ENCODE results near the gene PARP1. TPM values are rescaled to one million over a fixed set of nuclear protein-coding genes. Genes with fewer than 3 reads are reported as not detected.
"Not testable (repeated sequence)": the region's sequence is repeated elsewhere in the genome, so short reads cannot be mapped to it uniquely, and the experiment has no call there.

The PARP1 gene
- total RNA-seq, 1 donor from 2014 or later = 18.4 TPM

DNA sequence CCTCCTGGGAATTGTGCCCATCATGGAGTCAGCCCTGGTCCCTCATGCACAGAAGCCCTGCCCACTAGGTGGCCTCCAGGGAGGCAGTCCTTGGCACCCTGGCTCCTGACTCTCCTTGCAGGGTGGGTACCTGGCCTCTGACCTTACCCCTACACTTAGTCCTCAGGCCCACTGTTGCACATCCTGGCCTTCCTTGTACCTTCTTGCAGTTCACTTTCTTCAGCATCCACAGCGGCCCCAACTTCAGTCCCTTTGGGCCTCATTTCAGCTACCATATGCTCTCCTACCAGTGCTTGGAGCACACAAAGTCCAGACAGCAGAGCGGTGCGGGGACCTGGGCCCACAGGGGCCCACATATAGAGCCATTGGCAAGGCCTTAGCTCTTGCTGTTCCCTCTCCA is 19.2 kb upstream of the PARP1 start:
- FAIRE-seq (no peak), DNase-seq (ENCODE audit: low read depth) (no peak)
- TF ChIP-seq CTCF (IDR thresholded peaks at IDR 0.05; ENCODE audit: insufficient read depth, low read length, severe bottlenecking) = no peak
- Histone ChIP-seq H3K4me3 (ENCODE audit: low read depth, low read length) (no peak overlapping the region), H3K27me3 (ENCODE audit: control insufficient read depth, insufficient read depth, low read length) (no peaks in the 10 kb centered on the region), H3K36me3 (ENCODE audit: control insufficient read depth, insufficient read depth, low read length) (no peaks in the 10 kb centered on the region)

DNA sequence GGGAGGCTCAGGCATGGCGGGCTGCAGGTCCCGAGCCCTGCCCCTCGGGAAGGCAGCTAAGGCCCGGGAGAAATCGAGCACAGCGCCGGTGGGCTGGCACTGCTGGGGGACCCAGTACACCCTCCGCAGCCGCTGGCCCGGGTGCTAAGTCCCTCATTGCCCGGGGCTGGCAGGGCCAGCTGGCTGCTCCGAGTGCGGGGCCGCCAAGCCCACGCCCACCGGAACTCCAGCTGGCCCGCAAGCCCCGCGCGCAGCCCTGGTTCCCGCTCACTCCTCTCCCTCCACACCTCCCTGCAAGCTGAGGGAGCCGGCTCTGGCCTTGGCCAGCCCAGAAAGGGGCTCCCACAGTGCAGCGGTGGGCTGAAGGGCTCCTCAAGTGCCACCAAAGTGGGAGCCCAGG is 18.5 kb upstream of the PARP1 start:
- not testable (repeated sequence) for FAIRE-seq; H3K27me3 ChIP-seq (ENCODE audit: control insufficient read depth, insufficient read depth, low read length); H3K4me3 ChIP-seq (ENCODE audit: low read depth, low read length); H3K36me3 ChIP-seq (ENCODE audit: control insufficient read depth, insufficient read depth, low read length); DNase-seq (ENCODE audit: low read depth)

DNA sequence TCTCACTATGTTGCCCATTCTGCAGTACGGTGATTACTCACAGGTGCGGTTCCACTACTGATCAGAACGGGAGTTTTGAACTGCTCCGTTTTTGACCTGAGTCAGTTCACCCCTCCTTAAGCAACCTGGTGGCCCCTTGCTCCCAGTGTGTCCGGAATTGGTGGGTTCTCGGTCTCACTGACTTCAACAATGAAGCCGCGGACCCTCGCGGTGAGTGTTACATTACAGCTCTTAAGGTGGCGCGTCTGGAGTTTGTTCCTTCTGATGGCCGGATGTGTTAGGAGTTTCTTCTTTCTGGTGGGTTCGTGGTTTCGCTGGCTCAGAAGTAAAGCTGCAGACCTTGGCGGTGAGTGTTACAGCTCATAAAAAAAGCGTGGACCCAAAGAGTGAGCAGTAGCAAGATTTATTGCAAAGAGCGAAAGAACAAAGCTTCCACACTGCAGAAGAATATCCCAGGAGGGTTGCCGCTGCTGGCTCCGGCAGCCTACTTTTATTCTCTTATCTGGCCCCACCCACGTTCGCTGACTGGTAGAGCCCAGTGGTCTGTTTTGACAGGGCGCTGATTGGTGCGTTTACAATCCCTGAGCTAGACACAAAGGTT is 17.6 kb upstream of the PARP1 start:
- no peak for TF ChIP-seq CTCF (IDR thresholded peaks at IDR 0.05; ENCODE audit: insufficient read depth, low read length, severe bottlenecking)
- no peak for FAIRE-seq

DNA sequence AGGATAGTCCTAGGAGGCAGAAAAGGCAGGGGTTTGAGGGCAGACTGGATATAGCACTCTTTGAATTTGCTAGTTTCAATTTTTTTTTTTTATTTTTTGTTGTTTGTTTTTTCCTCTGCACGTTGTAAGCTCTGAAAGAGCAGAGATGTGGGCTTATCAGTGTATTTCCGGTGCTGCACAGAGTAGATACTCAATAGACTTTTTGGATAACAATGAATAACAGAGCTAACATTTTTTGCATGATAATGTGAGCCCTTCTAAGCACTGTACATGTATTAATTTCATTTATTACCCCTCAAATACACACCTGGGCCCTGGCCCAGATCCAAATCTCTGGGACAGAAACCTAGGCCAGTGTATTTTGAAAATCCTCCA is 17.1 kb upstream of the PARP1 start:
- Histone ChIP-seq H3K4me3 (ENCODE audit: low read depth, low read length) (no peak overlapping the region), H3K36me3 (ENCODE audit: control insufficient read depth, insufficient read depth, low read length) (no peaks in the 10 kb centered on the region), H3K27me3 (ENCODE audit: control insufficient read depth, insufficient read depth, low read length) (no peaks in the 10 kb centered on the region)
- FAIRE-seq (no peak), DNase-seq (ENCODE audit: low read depth) (no peak)
- no peak for TF ChIP-seq CTCF (IDR thresholded peaks at IDR 0.05; ENCODE audit: insufficient read depth, low read length, severe bottlenecking)

More for the DNA sequence above, 17.6 kb upstream of the PARP1 start:
- no peak for DNase-seq (ENCODE audit: low read depth)
- Histone ChIP-seq H3K27me3 (ENCODE audit: control insufficient read depth, insufficient read depth, low read length) (no peaks in the 10 kb centered on the region), H3K4me3 (ENCODE audit: low read depth, low read length) (no peak overlapping the region), H3K36me3 (ENCODE audit: control insufficient read depth, insufficient read depth, low read length) (no peaks in the 10 kb centered on the region)

DNA sequence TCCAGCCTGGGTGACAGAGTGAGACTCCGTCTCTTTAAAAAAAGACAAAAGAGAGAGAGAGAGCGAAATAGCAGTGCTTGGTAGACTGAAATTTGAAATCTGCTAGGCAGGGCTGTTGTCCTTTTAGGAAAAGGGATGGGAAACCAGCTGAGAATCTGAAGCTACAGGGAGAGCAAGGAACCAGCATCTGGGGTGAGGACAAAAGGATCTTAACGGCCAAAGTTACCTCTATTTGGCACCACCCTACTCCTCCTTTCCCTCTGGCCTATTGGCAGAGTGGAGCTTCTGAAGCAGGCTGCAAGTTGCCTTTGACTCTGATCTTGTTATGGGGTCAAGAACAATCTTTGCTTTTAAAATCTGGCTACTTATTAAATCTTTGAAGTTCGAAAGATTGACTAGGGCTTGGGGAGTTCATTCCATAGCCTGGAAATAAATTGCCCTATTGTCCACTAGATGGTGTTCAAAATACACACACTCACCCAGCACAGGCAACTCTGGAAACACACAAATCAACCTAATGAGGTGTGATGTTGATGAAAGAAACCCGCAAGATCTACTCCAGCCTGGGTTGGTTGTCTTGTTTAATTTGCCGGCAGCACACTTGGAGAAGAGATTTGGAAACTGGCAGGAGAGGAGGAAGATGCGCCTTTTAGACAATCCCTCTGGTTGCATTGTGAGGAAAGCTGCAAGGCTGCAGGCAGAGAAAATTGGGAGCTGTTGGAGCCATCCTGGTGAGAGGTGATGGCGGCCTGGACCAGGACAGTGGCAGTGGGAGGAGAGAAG is 16.5 kb upstream of the PARP1 start:
- DNase-seq (ENCODE audit: low read depth) = peak; percentile 63
- H3K36me3 ChIP-seq (ENCODE audit: control insufficient read depth, insufficient read depth, low read length) = no peaks in the 10 kb centered on the region
- H3K4me3 ChIP-seq (ENCODE audit: low read depth, low read length) = no peak overlapping the region
- TF ChIP-seq CTCF (IDR thresholded peaks at IDR 0.05; ENCODE audit: insufficient read depth, low read length, severe bottlenecking) = peak; percentile 67
- no peaks in the 10 kb centered on the region for H3K27me3 ChIP-seq (ENCODE audit: control insufficient read depth, insufficient read depth, low read length)
- no peak for FAIRE-seq

DNA sequence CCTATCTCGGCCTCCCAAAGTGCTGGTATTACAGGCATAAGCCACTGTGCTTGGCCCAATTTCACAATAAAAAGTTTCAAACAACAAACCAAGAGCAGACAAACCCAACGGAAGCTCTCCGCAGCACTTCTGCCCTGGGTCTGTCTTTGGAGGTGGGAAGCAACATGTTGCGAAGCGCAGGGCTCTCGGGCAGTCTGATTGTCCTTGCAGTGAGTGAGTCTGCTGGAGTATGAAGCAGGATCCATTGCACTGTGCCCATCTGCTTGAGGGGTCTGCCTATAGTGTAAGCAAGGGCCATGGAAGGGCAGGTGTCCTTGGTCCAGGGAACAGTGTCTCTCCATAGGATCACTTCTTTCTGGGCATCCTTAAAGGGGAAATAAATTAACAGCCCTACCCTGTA is 14.6 kb upstream of the PARP1 start:
- H3K36me3 ChIP-seq (ENCODE audit: control insufficient read depth, insufficient read depth, low read length) = no peaks in the 10 kb centered on the region
- DNase-seq (ENCODE audit: low read depth) (no peak), FAIRE-seq (no peak)
- H3K4me3 ChIP-seq (ENCODE audit: low read depth, low read length) = no peak overlapping the region
- no peak for TF ChIP-seq CTCF (IDR thresholded peaks at IDR 0.05; ENCODE audit: insufficient read depth, low read length, severe bottlenecking)
- H3K27me3 ChIP-seq (ENCODE audit: control insufficient read depth, insufficient read depth, low read length) = no peaks in the 10 kb centered on the region

All from bronchial epithelial cell (primary cell).